ENCODE data around the gene NF1.
"Not testable (repeated sequence)": the region's sequence is repeated elsewhere in the genome, so short reads cannot be mapped to it uniquely, and the experiment has no call there.

The NF1 gene

DNA sequence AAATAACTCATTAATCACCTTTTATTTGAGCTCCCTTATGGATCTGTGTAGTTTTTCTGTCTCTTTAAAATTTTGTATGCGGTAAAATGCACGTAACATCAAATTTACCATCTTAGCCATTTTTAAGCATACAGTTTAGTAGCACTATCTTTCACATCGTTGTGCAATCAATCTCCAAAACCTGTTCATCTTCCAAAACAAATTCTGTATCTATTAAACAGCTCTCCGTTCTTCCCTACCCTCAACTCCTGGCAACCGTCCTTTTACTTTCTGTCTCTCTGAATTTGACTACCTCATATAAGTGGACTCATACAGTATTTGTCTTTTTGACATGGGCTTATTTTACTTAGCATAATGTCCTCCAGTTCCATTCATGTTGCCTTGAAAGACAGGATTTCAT lies 100.5 kb downstream of the NF1 start:
- no peak for DNase-seq

DNA sequence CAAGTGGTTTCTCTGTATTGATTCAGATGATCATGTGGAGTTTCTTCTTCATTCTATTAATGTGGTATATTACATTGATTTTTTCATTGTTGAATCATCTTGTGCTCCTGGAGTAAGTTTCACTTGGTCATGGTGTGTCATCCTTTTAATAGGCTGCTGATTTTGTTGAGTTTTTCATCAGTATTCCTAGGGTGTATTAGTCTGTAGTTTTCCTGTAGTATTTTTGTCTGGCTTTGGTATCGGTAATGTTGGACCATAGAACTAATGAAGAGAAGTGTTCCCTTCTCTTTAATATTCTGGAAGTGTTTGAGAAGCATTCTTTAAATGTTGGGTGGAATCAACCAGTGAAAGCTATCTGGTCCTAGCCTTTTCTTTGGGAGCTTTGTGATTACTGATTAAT lies 103.2 kb downstream of the NF1 start:
- no peak for DNase-seq

DNA sequence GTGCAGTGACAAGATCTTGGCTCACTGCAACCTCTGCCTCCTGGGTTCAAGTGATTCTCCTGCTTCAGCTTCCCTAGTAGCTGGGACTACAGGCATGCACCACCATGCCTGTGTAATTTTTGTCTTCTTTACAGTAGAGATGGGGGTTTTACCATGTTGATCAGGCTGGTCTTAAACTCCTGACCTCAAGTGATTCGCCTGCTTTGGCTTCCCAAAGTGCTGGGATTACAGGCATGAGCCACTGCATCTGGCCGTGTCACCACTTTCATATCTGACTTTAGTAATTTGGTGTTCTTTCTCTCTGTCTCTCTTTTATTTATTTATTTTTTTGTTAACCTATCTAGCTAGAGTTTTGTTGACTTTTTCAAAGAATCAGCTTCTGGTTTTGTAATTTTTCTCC lies 103.9 kb downstream of the NF1 start:
- not testable (repeated sequence) for DNase-seq

DNA sequence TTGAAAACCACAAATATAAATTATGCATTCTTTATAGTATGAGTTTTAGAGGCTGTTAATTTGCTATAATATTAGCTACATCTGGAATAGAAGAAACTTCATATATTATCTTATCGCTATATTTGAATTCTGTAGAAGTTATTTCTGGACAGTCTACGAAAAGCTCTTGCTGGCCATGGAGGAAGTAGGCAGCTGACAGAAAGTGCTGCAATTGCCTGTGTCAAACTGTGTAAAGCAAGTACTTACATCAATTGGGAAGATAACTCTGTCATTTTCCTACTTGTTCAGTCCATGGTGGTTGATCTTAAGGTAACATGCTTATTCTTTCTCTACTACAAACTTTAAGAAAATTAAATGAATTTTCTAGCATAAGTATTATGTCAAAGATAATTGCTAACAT lies 105.5 kb downstream of the NF1 start:
- no peak for DNase-seq

DNA sequence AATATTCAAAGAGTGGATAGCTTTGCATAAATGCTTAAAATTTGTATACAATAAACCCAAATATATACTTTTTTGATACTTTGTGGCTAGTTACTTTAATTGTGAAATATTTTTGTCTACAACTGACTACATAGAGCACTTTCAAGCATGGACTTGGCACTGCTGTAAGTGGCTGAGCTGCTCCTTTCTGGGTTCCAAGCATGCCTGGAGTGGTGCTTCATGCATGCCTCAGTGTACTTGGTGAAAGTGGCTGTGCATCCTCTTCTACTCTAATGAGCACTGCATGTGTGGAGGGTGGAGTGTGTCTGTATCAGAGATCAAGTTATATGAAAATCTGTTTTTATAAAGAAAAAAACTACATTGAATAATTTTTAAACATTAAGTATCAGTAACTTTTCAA lies 108.2 kb downstream of the NF1 start:
- no peak for DNase-seq

DNA sequence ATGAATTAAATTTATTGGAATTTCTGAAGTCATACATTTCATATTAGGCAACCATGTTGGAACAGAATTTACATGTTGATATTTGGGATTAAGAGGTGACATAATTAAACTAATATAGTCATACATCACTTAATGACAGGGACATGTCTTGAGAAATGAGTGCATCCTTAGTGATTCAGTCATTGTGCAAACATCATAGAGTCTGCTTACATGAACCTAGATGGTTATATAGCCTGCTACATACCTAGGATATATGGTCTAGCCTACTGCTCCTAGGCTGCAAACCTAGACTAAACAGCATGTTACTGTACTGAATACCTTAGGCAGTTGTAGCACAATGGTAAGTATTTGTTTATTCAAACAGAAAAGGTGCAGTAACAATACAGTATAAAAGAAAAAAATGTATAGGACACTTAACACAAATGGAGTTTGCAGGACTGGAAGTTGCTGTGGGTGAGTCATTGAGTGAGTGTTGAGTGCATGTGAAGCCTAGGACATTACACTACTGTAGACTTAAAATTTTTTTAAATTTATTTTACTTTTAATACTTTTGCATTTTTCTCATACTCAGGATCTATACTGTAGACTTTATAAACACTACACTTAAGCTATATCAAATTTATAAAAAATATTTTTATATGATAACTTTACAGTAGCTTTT lies 116.7 kb downstream of the NF1 start:
- DNase-seq: peak; percentile 1

DNA sequence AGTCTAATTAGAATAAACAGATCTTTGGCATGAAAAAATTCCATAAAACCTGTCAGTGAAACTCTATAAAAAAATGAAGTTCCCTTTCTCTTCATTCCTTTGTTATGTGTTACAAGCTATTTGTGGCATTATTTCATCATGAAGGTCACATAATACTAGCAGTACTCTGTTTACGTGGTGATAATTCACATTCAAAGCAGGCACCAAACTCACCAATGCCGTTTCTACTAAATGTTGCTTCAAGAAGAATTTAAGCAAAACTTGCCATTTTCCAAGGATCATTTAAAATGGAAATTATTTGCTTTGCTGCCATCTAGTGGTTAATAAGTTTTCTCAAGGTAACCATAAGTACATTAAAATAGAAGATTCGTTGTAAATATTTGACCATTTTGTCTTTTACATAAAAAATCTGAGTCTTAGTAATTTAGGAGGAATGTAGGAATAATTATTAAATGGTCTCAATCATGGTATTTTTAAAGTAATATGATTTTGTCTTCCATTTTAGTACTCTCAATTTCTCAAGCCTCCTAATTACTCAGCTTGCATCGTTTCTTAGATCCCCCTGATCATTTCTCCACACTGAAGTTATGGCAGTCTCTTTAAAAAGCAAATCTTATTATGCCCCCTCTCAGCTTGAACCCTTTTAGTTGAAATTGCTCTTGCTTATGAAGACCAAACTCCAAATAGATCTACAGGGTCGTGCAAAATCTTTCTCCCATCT lies 121.4 kb downstream of the NF1 start:
- peak; percentile 27 for DNase-seq

DNA sequence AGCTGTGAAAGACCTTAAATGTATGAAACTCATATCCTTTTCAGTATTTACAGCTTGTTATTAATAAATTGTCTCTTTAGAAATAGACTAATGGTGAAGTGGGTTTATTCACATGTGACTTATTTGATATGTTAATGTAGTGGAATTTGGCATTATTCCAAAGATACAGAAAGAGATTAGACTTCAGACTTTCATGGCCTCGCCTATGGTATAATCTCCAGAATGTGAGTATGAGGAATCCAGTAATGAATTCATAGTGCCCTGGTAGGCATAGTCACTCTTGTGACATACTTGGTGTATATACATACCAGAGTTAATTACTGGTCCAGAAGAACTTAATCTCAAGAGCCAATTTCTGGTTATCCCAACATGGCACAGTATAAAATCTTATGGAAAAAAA lies 129.6 kb downstream of the NF1 start:
- DNase-seq: no peak

DNA sequence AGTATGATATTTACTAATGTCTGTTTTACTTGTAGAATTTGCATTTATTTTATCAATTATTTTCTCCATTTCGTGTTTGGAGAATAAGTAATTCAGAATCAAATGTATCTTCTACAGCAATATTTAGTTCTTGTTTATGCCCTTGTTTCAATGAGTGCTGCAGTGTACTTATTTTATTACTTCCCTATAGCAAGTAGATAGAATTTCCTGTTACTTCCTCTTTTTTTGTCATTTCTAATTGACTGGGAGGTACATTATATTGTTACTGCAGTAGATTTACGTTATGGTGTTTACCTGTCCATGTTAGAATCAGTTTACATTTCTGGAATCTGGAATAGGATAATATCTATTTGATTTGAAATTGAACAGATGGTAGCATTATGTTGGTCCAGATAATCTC lies 131.1 kb downstream of the NF1 start:
- DNase-seq: no peak

DNA sequence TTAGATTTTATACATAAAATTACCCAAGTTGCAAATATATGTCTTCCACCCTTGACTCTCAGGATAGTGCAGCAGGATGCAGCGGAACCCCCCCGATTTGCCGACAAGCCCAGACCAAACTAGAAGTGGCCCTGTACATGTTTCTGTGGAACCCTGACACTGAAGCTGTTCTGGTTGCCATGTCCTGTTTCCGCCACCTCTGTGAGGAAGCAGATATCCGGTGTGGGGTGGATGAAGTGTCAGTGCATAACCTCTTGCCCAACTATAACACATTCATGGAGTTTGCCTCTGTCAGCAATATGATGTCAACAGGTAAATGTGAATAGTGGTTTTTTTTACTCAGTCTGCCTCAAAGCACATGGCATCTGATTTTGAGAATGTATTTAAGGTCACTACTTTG lies 131.6 kb downstream of the NF1 start:
- DNase-seq: no peak

DNA sequence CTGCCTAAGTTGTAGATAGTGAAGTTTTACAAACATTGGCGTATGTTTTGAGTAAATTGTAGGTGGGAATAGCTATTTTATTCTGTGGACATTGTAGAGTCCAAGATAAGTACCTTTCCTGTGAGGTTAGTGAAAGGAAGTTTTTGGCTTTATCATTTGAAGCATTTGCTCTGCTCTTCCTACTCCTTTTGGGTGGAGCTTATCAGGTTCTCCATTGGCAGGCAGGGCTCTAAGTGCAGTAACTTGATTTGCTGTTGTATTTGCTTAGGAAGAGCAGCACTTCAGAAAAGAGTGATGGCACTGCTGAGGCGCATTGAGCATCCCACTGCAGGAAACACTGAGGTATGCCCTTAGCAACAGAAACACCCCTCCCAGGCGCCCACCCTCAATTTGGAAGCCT lies 132.2 kb downstream of the NF1 start:
- DNase-seq: no peak

DNA sequence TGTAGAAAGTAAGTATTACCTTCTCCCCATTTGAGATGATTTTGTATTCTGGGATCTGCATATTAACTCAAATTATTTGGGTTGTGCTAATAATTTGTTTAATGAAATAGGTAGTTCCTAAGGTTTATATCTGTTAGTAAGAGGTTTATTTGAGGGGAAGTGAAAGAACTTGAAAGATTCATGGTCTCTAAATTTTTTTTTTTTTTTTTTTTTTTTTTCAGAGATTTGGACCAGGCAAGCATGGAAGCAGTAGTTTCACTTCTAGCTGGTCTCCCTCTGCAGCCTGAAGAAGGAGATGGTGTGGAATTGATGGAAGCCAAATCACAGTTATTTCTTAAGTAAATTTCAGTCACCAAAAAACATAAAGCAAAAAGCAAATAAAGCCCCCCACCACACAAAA lies 137.1 kb downstream of the NF1 start:
- no peak for DNase-seq

DNA sequence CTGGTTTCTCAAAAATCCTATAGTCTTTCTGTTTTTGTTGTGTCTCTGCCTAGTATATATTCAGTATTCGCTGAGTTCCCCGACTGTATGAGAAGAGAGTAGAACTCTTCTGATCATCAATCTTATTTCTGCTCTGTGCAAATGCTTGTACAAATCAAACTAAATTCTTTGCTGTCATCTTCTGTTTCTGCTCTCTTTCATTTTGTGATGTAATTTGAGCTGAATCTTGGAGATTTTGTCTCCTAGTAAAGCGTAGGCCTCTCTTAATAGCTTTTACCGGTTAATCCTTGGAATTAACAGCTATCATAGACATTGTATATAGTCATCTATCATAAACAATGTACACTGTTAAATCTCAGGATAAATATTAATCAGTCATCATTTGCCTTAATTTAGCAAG lies 140.3 kb downstream of the NF1 start:
- no peak for DNase-seq

DNA sequence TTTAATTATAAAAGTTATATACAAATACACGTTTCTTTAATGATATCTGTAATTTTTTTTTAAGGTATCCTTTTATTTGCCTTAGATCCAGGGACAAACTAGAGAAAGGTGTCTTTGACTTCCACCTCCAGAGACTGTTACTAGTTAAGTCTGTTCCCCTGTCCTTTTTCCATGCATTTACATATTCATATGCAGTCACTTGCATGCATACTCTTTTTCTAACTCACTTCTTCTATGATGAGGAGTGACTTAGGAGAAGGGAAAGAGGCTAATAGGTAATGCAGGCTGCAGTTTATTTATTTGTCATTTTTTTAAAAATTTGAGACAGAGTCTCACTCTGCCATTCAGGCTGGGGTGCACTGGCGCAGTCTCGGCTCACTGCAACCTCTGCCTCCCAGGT lies 141.4 kb downstream of the NF1 start:
- DNase-seq: no peak

DNA sequence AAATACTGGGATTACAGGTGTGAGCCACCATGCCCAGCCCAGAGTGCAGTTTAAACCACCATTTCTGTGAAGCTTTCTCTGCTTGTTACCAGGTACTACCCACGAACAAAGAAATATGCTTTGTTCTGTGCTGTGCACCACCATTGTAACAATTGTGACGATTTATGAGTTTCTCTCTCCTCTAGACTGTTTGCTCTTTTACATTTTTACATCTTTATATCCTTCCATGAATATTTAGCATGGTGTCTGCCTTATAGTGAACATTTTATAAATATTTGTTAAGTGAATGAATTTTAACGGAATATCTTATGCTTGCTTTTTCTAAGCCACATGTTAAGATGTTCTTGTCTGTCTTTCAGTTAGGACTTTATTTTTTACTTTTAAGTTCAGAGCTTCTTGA lies 141.9 kb downstream of the NF1 start:
- no peak for DNase-seq

DNA sequence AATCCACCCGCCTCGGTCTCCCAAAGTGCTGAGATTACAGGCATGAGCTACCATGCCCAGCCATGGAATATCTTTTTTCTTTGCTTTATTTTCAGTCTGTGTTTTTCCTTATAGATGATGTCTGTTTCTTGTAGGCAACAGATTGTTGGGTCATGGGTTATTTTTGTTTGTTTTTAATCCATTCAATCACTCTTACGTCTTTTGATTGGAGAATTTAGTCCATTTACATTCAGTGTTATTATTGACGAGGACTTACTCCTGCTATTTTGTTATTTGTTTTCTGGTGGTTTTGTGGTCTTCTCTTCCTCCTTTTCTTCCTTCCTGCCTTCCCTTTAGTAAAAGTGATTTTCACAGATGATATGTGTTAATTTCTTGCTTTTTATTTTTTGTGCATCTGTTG lies 146.3 kb downstream of the NF1 start:
- DNase-seq: no peak

DNA sequence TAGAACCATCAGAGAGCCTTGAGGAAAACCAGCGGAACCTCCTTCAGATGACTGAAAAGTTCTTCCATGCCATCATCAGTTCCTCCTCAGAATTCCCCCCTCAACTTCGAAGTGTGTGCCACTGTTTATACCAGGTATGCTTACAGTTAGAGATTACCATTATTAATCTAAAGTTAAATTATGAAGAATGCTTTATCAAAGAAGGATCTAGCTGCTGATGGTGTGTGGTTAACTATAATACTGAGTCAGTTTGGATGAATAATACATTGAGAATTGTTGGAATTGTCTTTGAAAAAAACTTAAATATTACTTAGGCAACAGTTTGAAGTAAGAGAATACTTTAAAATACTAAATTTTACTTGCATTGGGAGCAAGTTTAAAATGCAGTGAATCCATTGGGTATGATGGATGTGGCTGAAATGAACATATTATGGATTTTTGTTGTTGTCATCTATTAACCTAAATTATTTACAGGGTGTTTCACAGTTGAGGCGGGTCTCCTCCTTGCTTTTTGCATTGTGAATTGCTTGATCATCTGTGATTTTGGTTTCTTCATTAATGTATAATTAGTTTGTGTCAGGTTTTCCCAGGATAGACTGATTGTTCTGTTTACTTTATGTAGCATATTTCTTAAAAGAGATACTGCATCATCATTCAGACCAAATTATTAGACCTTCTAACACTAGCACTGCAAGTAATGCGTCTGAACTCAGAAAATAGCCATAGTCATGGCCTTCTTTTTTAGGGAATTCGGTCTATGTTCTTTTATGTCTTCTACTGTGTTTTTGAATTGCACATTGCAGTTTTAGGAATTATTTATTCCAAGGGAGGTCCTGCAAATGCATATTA lies 154.4 kb downstream of the NF1 start:
- DNase-seq: no peak

DNA sequence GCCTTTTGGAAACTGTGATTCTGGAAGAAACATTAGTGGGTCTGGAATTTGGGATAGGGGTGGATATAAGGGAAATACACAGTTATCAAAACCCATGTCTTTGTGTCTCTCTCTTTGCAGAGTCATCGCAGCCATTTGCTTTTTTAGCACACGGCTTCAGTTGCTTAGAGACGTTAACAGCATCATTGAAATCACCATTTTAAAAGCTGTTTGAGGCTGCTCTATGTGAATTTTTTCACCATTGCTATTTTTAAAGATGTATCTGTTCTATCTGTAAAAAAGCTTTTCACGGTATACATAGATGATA lies 155.0 kb downstream of the NF1 start:
- DNase-seq: no peak

DNA sequence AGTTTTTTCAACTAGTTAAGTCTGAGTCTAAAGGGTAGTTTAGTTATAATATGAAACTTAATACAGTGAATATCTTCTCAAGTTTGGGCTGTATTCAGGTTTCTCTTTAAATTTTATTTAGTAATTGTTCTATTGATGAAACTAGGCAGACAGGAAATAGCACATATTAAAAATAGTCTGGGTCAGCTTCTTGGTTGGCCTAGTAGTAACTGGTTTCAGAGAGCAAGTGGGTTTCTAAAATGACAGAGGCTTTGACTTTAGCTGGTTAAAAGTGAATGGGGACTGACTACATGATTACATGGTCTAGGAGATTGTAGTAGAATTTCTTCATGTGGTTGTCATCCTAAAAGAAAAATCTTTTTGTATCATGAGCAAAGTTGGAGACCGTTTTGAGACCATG lies 155.5 kb downstream of the NF1 start:
- no peak for DNase-seq

DNA sequence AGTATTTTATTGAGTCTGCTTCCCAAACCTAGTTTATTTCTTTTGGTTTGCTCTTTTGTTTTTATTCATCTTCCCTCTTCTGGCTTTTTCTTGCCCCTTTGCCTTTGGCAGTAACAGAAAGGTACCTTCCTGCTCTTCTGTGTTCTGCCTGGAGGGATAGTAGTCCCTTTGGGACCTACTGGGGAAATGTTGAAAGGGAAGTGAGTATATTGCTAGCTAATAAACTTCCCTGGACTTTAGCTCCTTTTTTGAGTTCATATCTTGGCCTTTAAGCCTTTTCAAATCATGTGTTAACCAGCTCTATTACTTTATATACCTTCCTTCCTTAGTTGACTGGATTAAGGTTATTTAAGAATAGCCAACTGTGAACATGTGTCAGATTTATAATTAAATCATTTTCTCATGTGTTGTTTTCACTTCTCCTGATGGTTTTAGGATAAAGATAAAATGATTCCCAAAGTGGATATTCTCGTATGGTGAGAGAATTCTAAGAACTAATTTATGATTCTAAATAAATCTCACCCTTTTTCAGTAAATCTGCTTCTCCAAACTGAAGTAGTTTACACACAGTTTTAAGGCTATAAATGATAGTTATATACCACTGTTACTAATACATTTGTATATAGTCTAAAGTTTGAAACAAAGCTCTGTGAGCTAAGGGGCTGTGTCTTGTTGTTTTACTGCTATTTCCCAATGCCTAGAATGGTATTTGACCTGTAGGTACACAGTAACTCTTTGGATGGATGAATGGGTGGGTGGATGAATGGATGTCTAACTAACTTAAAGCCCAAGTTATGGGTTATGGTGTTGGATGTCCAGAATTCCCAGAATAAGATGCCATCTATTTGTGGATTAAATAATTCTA lies 156.6 kb downstream of the NF1 start:
- no peak for DNase-seq

DNA sequence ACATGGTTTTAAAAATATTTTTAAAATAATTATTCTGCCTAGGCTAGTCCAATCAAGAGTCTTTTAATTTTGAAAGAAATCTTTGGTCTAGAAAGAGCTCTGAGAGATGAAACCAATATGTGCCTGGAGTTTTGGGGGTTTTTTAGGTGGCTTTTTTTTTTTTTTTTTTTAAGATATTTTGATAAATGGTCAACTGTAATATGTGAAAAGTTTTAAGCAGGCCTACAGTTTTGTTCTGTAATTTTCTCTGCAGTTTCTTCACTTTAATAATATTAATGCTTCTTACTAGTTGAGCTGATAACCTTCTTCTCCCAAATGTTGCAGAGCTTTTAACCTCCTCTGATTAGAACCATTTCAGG lies 157.2 kb downstream of the NF1 start:
- DNase-seq: no peak

DNA sequence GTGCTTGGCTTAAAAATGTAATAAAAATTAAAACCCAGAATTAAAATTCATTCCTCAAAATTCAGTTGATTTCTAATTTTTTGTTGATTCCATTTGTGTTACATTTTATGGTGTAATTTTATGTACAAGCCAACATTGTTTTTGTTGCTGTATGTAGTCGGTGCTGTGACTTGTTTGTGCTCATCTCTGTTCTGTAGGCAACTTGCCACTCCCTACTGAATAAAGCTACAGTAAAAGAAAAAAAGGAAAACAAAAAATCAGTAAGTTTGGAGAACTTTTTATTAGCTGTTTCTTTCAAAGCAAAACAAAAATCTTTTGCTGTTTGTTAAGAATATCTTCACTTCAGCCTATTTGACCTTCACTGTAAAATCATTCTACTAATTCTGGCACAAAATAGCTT lies 158.0 kb downstream of the NF1 start:
- DNase-seq: no peak

DNA sequence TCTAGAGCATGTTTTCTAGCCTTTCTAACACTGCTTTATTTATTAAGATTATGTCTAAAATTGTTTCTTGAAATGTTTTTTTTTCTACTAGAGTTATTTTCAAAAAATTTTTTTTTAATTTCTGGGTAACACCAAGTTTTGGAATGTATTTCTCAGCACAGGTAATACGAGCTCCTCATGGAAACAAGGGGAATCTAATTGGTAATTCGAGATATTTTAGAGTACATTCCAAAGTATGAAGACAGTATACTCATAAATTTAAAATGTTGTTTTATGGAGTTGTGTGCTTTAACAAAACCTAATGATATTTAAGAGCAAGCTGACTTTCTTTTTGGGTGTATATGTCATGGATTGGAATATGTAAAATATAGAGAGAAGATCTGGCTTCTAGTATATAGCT lies 159.9 kb downstream of the NF1 start:
- DNase-seq: no peak

DNA sequence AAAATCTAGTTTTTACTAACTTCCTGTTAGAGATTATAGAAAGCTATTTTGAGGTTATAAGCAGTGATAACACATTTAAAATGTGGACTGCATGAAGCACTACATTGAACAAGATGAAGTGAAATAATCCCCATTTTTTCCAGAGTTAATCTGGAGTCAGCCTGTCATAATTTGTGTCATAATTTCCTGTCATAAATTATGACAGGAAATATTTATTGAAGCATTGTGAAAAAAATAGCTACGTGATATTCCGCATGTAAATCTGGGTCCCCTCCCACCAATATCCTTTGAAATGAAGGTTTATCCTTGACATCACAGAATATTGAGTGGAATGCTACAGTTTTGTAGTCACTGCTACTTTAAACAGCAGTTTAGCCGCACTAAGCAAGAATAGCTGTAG lies 162.2 kb downstream of the NF1 start:
- no peak for DNase-seq

Measured in NCI-H345 (cell line).